Esophagus squamous epithelium (tissue), 5 donors: ENCODE data around the gene CASK. TPM values are rescaled to one million over a fixed set of nuclear protein-coding genes. Genes with fewer than 3 reads are reported as not detected.
A peak's percentile ranks its signal among the peaks of the same experiment; 100 is the strongest.

ENCODE experiments used
- DNase-seq: peaks from one replicate; lab custom pipeline; 2025; lab: John Stamatoyannopoulos, UW
- H3K27ac ChIP-seq, 4 donors: fragments of 200-600 bp; sonication (generic); one replicate each; pipeline ENCODE4 v1.5.1; 2016 to 2019; ENCODE audit warnings: mild to moderate bottlenecking in 1 of 4
- H3K27me3 ChIP-seq, 4 donors: fragments of 200-600 bp; sonication (generic); 1 replicate in 3 of 4; 2 replicates in 1 of 4; pipeline versions ENCODE4 v1.5.1 to v1.6.0; 2017 to 2021; ENCODE audit warnings: antibody characterized with exemption in 1 of 4
- H3K36me3 ChIP-seq, 3 donors: fragments of 200-600 bp; sonication (generic); one replicate each; pipeline ENCODE4 v1.5.1; 2016 to 2019
- H3K4me1 ChIP-seq, 3 donors: fragments of 200-600 bp; sonication (generic); one replicate each; pipeline ENCODE4 v1.5.1; 2017 to 2019
- H3K4me3 ChIP-seq, 4 donors: fragments of 200-600 bp; sonication (generic); 1 replicate in 3 of 4; 2 replicates in 1 of 4; pipeline ENCODE4 v1.5.1; 2016 to 2019; ENCODE audit warnings: mild to moderate bottlenecking in 2 of 4, moderate library complexity in 1 of 4
- H3K9me3 ChIP-seq, 3 donors: fragments of 200-600 bp; sonication (generic); one replicate each; pipeline ENCODE4 v1.5.1; 2016 to 2019
- CTCF ChIP-seq, 6 experiments: fragments of 450-650 bp in 4 of 6; fragments of 200-600 bp in 2 of 6; sonication (generic) in 2 of 6; IDR thresholded peaks; one replicate each; pipeline ENCODE4 v1.5.1; 2016 to 2019; ENCODE audit warnings: antibody characterized with exemption in 6 of 6, mild to moderate bottlenecking in 4 of 6, moderate library complexity in 4 of 6
- POLR2A ChIP-seq, 4 donors: fragments of 450-650 bp; IDR thresholded peaks; one replicate each; pipeline ENCODE4 v1.6.1; 2017; ENCODE audit warnings: antibody characterized with exemption in 4 of 4, mild to moderate bottlenecking in 4 of 4, moderate library complexity in 3 of 4
- WGBS, 2 donors: methylation state at CpG; one replicate each; pipeline ENCODE4 v1.1.5; 2018; 5-methylcytosine and 5-hydroxymethylcytosine counted together
- intact Hi-C: fragments of 100-400 bp; cut with DNase I; formaldehyde crosslinking; loops from one replicate; pipeline ENCODE4 v1.15.0; 2022
- total RNA-seq, 4 donors: library from RNA; depleted of rRNA; stranded (reverse); fragments of >200 nt; gene quantifications; one replicate each; pipeline ENCODE4 v1.1.0, GENCODE V29; 2016
- donor health status: DM: yes; HTN: yes; CAD: no.

CASK gene
- total RNA-seq, 4 donors from 2014 or later = 32.3 to 57.4 (median 36.0) TPM

GRCh38 chrX:41759817-41760216, 163.5 kb downstream of the CASK start:
- H3K4me3 ChIP-seq = no peak overlapping the region
- H3K9me3 ChIP-seq = no peaks in the 10 kb centered on the region
- no peaks in the 10 kb centered on the region for H3K36me3 ChIP-seq
- no peak for TF ChIP-seq POLR2A (IDR thresholded peaks at IDR 0.05)
- TF ChIP-seq CTCF (IDR thresholded peaks at IDR 0.05) = peak in 5 of 6 experiments; percentile 14 to 41 (median 32)
- H3K4me1 ChIP-seq = peaks cover 0 to 14% (median 0%) of the 10 kb centered on the region in 3 donors
- 43 to 68% methylated on average over 3 of the region's 3 CpGs for WGBS, 2 donors
- no peak for DNase-seq
- H3K27me3 ChIP-seq = no peaks in the 10 kb centered on the region
- intact Hi-C loops = no loop called here
- H3K27ac ChIP-seq = no peak overlapping the region

DNA sequence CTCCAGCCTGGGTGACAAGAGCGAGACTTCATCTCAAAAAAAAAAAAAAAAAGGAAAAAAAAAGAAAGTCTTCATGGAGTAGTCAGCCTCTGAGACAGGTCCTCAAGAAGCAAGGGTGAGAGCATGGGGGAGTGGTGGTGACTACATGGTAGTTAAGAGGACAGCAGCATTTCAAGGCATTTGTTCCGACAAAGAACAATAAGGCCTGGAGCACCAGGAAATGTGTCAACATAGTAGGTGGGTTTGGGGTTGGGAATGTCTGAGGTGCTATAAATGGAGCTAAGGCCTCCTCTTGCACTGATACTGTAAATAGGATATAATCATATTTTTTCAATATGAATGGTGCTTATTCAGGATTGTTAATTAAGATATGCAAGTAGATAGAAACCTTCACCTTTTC, 165.0 kb downstream of the CASK start:
- intact Hi-C loops = no loop called here
- Histone ChIP-seq H3K4me3 (no peak overlapping the region), H3K4me1 (peaks cover 0 to 14% (median 0%) of the 10 kb centered on the region in 3 donors), H3K9me3 (no peaks in the 10 kb centered on the region), H3K27me3 (no peaks in the 10 kb centered on the region), H3K36me3 (no peaks in the 10 kb centered on the region), H3K27ac (no peak overlapping the region)
- WGBS, 2 donors = 91 to 98% methylated on average over 1 to 2 of the region's 2 CpGs
- DNase-seq = no peak
- TF ChIP-seq CTCF (IDR thresholded peaks at IDR 0.05) (no peak), POLR2A (IDR thresholded peaks at IDR 0.05) (no peak)

GRCh38 chrX:41750716-41751115, 172.6 kb downstream of the CASK start:
- Histone ChIP-seq H3K4me3 (no peak overlapping the region), H3K27ac (no peak overlapping the region), H3K4me1 (no peaks in the 10 kb centered on the region), H3K27me3 (no peaks in the 10 kb centered on the region), H3K36me3 (no peaks in the 10 kb centered on the region), H3K9me3 (no peaks in the 10 kb centered on the region)
- 67 to 93% methylated on average over 3 of the region's 3 CpGs for WGBS, 2 donors
- no peak for DNase-seq
- TF ChIP-seq POLR2A (IDR thresholded peaks at IDR 0.05) (no peak), CTCF (IDR thresholded peaks at IDR 0.05) (no peak)
- intact Hi-C loops = no loop called here

DNA sequence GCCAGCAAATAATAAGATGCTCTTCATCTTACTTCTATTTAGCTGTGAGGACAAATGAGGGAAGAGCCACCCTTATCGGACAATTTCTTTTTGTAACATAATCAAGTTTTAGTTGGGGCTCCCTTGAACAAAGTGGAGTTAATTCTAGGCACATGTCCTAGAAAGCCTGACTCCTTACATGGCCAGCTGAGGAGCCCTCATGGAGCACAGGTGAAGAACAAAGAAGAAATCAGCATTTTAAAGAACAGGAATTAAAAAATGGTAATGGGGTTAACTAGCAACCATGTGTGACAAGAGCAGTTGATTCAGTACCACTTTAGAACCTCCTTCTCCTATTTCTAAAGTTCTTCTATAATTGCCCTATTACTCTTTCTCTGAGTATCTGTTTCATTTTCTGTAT, 183.5 kb downstream of the CASK start:
- Histone ChIP-seq H3K9me3 (no peaks in the 10 kb centered on the region), H3K27me3 (no peaks in the 10 kb centered on the region), H3K4me3 (no peak overlapping the region), H3K27ac (no peak overlapping the region), H3K36me3 (peaks cover 0 to 17% (median 0%) of the 10 kb centered on the region in 3 donors), H3K4me1 (no peaks in the 10 kb centered on the region)
- intact Hi-C loops = no loop called here
- TF ChIP-seq CTCF (IDR thresholded peaks at IDR 0.05) (no peak), POLR2A (IDR thresholded peaks at IDR 0.05) (no peak)
- no peak for DNase-seq
- WGBS, 2 donors = 64% methylated on average over 1 of the region's 1 CpG; no CpG with 5 or more reads in 1 of the 2 donors

DNA sequence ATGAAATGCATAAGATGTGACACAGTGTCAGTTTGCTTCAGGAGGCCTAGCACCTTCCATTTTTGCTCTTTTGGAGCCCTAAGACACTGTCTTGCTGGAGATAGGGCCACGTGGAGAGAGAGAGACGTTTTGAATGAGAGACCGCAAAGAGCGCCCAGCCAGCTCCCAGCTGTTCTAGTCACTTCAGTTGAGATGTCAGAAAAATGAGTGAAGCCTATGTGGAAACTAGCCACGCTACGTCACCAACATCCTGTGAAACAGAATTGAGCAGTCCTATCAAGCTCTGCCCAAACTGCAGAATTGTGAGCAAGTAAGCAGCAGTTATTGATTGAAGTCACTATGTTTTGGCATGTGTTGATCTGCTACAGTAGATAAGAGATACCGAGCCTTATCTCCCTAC, 186.3 kb downstream of the CASK start:
- DNase-seq = no peak
- no peak for TF ChIP-seq CTCF (IDR thresholded peaks at IDR 0.05)
- TF ChIP-seq POLR2A (IDR thresholded peaks at IDR 0.05) = no peak
- no peak overlapping the region for H3K27ac ChIP-seq

More for the DNA sequence above, 186.3 kb downstream of the CASK start:
- H3K4me3 ChIP-seq = no peak overlapping the region
- no peaks in the 10 kb centered on the region for H3K9me3 ChIP-seq
- intact Hi-C loops = no loop called here
- 75 to 94% methylated on average over 3 to 7 of the region's 7 CpGs for WGBS, 2 donors
- peaks cover 0 to 6% (median 0%) of the 10 kb centered on the region in 3 donors for H3K4me1 ChIP-seq
- H3K36me3 ChIP-seq = no peaks in the 10 kb centered on the region
- H3K27me3 ChIP-seq = no peaks in the 10 kb centered on the region
